NCI-H1436 (cell line): ENCODE results near the gene DCXR.

ENCODE experiments used
- DNase-seq: peaks from one replicate; lab custom pipeline; 2025; lab: John Stamatoyannopoulos, UW

DCXR gene

GRCh38 chr17:82055023-82055964 lies 17.8 kb upstream of the DCXR start:
- no peak for DNase-seq

DNA sequence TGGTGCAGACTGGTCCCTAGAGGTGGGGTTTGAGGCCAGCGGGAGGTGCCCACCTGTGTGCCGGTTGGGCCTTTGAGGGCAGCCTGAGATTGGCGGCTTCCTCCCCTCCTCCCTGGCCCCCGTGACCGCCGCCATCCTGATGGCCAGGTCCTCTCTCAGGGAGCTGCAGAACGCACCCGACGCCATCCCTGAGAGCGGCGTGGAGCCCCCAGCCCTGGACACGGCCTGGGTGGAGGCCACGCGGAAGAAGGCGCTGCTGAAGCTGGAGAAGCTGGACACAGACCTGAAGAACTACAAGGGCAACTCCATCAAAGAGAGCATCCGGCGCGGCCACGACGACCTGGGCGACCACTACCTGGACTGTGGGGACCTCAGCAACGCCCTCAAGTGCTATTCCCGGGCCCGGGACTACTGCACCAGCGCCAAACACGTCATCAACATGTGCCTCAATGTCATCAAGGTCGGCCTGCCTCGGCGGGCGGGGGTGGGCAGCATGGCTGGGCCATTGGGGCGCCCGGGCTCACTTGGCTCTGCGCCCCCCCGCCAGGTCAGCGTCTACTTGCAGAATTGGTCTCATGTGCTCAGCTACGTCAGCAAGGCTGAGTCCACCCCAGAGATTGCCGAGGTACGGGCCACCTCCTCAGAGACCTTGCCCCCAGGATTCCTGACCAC lies 17.0 kb upstream of the DCXR start:
- no peak for DNase-seq

GRCh38 chr17:82053556-82054263 lies 16.2 kb upstream of the DCXR start:
- no peak for DNase-seq

GRCh38 chr17:82053130-82053529 lies 15.6 kb upstream of the DCXR start:
- no peak for DNase-seq

- DNase-seq = no peak
Measured at GRCh38 chr17:82052638-82053059, 15.2 kb upstream of the DCXR start.

GRCh38 chr17:82051776-82052637 lies 14.5 kb upstream of the DCXR start, which contains the start of the genes GPS1 and RFNG:
TSS of gene GPS1 (plus strand) at chr17:82051898. CDS start at chr17:82051932, 34 bp downstream.
TSS of gene RFNG (minus strand) at chr17:82051811. CDS start at chr17:82051766, 45 bp downstream.
- peak; percentile 73 for DNase-seq

GRCh38 chr17:82050761-82051641 lies 13.5 kb upstream of the DCXR start:
- DNase-seq = no peak

DNA sequence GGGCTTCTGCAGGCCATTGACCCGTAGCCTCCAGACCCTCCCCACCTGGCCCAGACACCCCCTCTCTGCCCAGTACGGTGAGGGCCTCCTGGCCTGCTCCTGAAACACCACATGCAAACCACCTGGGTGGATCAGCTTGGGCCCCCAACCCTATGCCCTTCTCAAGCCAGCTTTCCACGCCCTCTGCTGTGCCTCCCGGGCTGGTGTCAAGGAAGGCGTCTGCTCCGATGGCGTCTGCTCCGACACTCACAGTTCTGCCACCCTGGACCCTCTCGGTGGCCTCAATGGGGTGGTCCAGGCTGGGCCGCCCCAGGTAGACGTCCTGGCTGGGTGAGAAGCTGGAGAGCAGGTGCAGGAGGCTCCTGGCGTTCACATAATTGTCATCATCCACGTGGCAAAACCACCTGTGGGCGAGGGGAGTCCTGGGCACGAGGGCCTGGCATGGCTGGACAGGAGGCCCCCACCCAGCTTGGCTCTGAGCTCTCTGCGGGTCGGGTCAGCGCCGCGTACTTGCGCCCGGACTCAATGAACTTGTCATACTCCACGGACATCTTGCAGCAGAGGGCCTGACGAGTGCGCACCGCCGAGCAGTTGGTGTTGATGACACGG lies 12.8 kb upstream of the DCXR start:
- DNase-seq = no peak

DNA sequence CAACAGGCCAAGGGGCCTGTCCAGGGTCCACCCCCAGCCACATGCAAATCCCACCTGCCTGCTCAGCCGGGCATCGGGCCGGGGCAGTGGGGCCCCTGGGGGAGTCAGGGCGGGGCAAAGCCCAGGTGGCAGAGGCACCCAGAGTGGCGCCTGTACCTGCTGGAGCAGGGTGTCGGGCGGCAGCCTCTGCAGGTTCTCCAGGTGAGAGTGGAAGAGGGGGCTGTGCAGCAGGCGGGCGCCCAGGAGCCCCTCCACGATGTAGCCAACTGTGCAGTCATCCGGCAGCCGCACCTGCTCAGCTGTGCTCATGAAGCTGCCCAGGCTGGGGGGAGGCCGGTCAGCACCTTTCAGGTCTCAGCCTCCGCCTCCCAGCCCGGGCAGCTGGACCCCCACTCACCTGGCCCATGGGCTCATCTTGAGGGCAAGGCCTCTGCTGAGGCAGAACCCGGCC lies 12.0 kb upstream of the DCXR start:
- no peak for DNase-seq

DNA sequence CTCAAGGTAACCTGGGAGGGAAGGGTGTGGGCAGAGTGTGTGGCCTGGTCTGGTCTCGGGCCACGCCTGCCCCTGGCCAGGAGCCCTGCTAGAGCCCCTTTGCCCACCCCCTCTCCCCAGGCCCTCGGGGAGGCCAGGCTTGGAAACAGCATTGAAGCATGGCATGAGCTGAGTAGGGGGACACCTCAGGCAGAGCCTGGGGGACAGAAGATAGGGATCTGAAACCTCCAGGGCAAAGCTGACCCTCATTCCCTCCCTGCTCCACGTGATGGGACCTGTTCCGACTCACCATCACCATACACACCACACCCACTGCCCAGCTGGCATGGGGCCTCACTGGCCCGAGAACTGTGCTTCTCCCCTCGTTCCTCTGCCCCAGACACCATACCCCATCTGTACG lies 11.6 kb upstream of the DCXR start:
- DNase-seq = no peak

DNA sequence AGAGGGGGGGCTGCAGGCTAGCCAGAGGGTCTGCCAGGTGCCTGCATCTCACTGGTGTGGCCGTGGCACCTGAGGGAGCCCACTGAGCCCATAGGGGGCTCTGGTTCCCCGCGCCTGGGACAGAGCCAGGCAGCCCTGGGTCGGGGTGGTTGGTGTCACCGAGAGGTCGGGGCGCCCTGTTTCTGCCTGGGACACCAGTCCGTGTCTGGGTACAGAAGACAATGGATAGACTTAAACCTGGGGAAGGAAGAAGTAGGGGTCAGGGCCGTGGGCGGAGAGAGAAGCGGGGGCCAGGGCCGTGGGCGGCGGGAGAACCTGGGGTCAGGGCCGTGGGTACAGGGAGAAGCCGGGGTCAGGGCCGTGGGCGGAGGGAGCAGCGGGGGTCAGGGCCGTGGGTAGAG lies 11.1 kb upstream of the DCXR start:
- DNase-seq = no peak

DNA sequence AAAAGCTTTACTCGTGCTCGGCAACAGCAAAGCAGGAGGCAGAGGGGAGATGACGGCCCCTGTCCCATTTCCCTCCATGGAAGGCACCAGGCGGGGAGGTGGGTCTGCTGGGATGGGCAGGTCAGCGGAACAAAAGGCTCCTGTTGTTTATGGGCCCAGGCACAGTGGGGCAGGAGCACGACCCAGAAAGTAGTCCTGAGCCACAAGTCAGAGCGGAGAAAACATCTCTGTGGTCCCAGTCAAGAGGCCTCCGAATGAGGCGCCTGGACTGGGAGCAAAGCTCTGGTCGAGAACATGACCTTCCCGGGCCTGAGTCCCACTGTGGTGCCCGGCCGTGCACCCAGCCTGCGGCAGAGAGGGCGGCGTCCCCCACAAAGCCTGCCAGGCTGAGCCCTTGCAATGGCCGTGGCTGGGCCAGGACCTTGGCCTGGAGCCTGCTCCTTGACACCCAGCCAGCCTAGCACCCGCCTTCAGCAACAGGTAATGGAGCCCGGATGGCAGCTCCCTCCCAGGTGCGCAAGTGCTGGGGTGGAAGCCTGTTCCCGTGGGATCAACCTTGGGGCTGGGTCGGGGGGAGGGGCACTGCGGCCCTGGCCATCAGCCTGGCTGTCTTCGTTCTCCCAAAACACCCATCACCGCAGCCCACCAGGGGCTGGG lies 10.5 kb upstream of the DCXR start:
- no peak for DNase-seq

DNA sequence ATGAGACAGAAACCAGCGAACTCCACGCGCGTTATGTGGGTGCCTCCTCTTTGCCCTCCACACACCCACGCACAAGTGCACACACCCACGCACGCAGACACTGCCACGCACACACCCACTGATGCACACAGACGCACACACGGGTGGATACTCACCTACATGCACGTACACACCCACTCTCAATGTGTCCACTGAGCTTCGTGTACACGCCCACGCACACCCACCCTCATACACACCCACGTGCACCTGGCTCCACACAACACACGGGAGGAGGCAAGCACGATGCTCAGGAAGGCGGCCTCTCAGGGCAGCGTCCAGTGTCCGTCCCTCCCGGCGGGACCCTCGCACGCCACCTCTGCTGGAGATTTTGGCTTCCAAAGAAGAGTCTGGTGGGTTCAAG lies 9.9 kb upstream of the DCXR start:
- DNase-seq = no peak

DNA sequence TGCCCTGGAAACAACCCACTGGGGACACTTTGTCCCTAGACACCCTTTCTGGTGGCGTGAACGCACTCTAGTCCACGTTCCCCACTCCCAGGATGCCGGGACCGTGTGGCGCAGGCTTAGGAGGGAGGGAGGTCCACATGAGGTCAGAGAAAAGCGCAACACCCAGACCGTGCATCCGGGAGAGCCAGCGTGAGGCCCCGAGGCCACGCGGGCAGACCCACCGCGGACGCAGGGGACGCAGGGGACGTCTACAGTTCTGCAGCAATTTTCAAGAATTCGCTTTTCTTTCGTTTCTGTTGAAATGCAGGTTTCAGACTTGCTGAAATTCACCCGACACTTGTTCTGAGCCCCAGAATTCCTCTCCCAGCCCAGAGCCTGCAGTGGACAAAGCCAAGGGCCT lies 9.4 kb upstream of the DCXR start:
- DNase-seq = no peak

GRCh38 chr17:82045936-82046484 lies 8.5 kb upstream of the DCXR start:
- DNase-seq = no peak

DNA sequence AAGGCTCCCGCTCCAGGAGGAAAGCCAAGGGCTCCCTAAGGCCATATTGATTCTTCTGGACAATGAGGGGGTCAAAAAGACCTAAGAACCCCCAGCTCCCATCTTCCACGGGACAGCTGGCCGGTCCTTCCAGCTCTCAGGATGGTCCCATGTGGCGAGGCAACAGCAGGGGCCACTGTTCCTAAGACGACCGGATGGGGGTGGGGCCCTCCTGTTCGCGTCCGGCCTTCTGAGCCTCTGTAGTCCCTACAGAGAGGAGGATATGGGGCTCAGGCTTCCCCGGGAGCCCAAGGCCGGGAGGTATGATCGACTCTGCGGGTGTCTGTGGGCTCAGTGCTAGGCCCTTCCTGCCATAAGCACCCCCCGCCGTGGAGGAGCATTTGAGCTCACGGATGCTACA lies 6.0 kb upstream of the DCXR start:
- no peak for DNase-seq

GRCh38 chr17:82042649-82043048 lies 5.2 kb upstream of the DCXR start:
- DNase-seq = no peak

GRCh38 chr17:82041144-82041814 lies 3.8 kb upstream of the DCXR start:
- no peak for DNase-seq
